ENCODE measurements around the gene SLC1A2.

SLC1A2 gene

GRCh38 chr11:35413598-35413997 is 5.8 kb downstream of the SLC1A2 start:
- DNase-seq (ENCODE audit: low spot score): no peak

GRCh38 chr11:35412285-35412684 is 7.1 kb downstream of the SLC1A2 start:
- DNase-seq (ENCODE audit: low spot score): no peak

- DNase-seq (ENCODE audit: low spot score): no peak
Observed at GRCh38 chr11:35407041-35407440, 12.3 kb downstream of the SLC1A2 start.

GRCh38 chr11:35404388-35404775 is 15.0 kb downstream of the SLC1A2 start:
- no peak for DNase-seq (ENCODE audit: low spot score)

- DNase-seq (ENCODE audit: low spot score): no peak
Observed at GRCh38 chr11:35403765-35404387, 15.5 kb downstream of the SLC1A2 start.

- DNase-seq (ENCODE audit: low spot score): no peak
Observed at GRCh38 chr11:35402751-35403660, 16.4 kb downstream of the SLC1A2 start.

- no peak for DNase-seq (ENCODE audit: low spot score)
Observed at GRCh38 chr11:35398881-35399280, 20.5 kb downstream of the SLC1A2 start.

- DNase-seq (ENCODE audit: low spot score): no peak
Observed at GRCh38 chr11:35394941-35395340, 24.4 kb downstream of the SLC1A2 start.

- DNase-seq (ENCODE audit: low spot score): no peak
Observed at GRCh38 chr11:35393098-35393497, 26.3 kb downstream of the SLC1A2 start.

GRCh38 chr11:35391922-35392688 is 27.3 kb downstream of the SLC1A2 start:
- peak; percentile 92 for DNase-seq (ENCODE audit: low spot score)

GRCh38 chr11:35390737-35391682 is 28.3 kb downstream of the SLC1A2 start:
- DNase-seq (ENCODE audit: low spot score): no peak

GRCh38 chr11:35389897-35390465 is 29.4 kb downstream of the SLC1A2 start:
- DNase-seq (ENCODE audit: low spot score): no peak

- DNase-seq (ENCODE audit: low spot score): no peak
Observed at GRCh38 chr11:35389112-35389511, 30.2 kb downstream of the SLC1A2 start.

GRCh38 chr11:35388061-35388460 is 31.3 kb downstream of the SLC1A2 start:
- no peak for DNase-seq (ENCODE audit: low spot score)

- DNase-seq (ENCODE audit: low spot score): no peak
Observed at GRCh38 chr11:35387111-35387982, 32.0 kb downstream of the SLC1A2 start.

GRCh38 chr11:35383953-35384352 is 35.4 kb downstream of the SLC1A2 start:
- DNase-seq (ENCODE audit: low spot score): no peak

- no peak for DNase-seq (ENCODE audit: low spot score)
Observed at GRCh38 chr11:35381709-35382322, 37.5 kb downstream of the SLC1A2 start.

- no peak for DNase-seq (ENCODE audit: low spot score)
Observed at GRCh38 chr11:35380603-35381002, 38.8 kb downstream of the SLC1A2 start.

- DNase-seq (ENCODE audit: low spot score): no peak
Observed at GRCh38 chr11:35377262-35377661, 42.1 kb downstream of the SLC1A2 start.

- DNase-seq (ENCODE audit: low spot score): no peak
Observed at GRCh38 chr11:35376613-35377012, 42.7 kb downstream of the SLC1A2 start.
